ENCODE results near the gene UAP1L1.

Gene UAP1L1

DNA sequence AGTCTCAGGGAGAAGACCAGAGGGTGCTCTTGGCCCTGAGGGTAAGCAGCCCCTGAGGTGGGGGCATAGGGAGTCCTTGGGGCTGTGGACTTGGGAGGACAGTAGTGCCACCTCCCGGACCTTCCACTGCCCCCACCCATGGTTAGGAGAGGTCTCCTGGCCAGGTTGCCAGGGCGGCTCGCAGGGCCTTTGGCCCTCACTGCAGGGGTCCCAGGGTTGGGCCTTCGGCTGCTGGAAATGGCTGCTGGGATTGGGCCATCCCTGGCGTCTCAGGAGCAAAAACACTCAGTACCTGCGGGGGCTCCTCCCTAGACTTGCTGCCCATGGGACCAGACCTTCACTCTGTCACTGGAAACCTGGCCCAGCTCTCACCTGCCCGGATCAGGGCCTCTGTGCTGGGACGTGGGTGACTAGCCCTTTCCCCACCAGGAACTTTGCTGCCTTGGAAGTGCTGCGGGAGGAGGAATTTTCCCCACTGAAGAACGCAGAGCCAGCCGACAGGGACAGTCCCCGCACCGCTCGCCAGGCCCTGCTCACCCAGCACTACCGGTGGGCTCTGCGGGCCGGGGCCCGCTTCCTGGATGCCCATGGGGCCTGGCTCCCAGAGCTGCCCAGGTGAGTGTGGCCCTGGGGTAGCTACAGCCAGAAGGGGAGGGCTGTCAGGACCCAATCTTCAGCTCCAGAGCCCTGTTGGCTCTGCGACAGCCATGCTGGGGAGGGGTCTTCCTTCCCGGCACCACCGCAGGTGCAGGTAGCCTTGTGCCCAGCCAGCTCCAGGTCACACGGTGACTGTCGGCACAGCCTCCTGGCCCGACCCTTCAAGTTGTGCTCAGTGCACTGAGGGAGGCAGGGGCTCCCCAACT is 3.2 kb downstream of the UAP1L1 start:
- Histone ChIP-seq H2AFZ (ENCODE audit: low read depth, low read length) (no peak overlapping the region), H3K4me3 (ENCODE audit: low read length) (no peak overlapping the region), H3K27me3 (ENCODE audit: insufficient read depth, low read length) (peaks cover 73% of the 10 kb centered on the region), H3K36me3 (ENCODE audit: insufficient read depth, low read length) (no peaks in the 10 kb centered on the region), H3K9me3 (ENCODE audit: low read length) (no peaks in the 10 kb centered on the region), H3K4me1 (ENCODE audit: insufficient read depth, low read length) (peaks cover 11% of the 10 kb centered on the region)

DNA sequence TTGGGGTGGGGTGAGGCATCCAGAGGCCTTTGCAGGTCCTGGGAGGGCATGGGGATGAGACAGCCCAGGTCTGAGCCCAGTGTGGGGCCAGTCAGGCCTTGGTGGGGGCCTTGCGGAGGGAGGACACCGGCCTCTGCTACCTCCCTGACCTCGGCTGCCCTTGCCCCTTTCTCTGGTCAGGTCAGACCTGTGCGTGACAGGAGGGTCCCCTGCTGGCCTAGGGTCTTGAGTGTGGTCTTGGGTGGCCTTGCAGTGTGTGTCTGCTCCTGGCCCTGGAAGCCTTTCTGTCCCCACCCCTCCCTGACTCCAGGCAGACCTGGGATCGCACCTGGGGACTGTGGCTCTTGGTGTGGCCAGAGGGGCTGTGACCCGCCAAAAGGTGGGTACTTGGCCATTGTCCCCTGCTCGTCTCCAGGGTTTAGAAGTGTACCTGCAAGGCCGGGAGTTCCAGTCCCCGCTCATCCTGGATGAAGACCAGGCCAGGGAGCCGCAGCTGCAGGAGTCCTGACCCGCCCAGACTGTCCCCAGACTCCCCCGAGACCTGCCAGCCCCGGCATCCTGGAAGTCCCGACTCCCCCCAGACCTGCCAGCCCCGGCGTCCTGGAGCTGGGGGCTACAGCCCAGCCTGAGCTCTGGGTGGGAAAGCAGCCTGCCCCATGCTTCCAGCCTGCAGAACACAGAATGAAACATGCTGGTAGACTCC is 5.1 kb downstream of the UAP1L1 start:
- peaks cover 61% of the 10 kb centered on the region for H3K27me3 ChIP-seq (ENCODE audit: insufficient read depth, low read length)
- peaks cover 18% of the 10 kb centered on the region for H3K4me1 ChIP-seq (ENCODE audit: insufficient read depth, low read length)
- H3K4me3 ChIP-seq (ENCODE audit: low read length) = no peak overlapping the region
- no peaks in the 10 kb centered on the region for H3K9me3 ChIP-seq (ENCODE audit: low read length)
- H2AFZ ChIP-seq (ENCODE audit: low read depth, low read length) = no peak overlapping the region
- no peaks in the 10 kb centered on the region for H3K36me3 ChIP-seq (ENCODE audit: insufficient read depth, low read length)

GRCh38 chr9:137082925-137083290 is 5.6 kb downstream of the UAP1L1 start:
- Histone ChIP-seq H3K9me3 (ENCODE audit: low read length) (no peaks in the 10 kb centered on the region), H3K27me3 (ENCODE audit: insufficient read depth, low read length) (peaks cover 56% of the 10 kb centered on the region)

DNA sequence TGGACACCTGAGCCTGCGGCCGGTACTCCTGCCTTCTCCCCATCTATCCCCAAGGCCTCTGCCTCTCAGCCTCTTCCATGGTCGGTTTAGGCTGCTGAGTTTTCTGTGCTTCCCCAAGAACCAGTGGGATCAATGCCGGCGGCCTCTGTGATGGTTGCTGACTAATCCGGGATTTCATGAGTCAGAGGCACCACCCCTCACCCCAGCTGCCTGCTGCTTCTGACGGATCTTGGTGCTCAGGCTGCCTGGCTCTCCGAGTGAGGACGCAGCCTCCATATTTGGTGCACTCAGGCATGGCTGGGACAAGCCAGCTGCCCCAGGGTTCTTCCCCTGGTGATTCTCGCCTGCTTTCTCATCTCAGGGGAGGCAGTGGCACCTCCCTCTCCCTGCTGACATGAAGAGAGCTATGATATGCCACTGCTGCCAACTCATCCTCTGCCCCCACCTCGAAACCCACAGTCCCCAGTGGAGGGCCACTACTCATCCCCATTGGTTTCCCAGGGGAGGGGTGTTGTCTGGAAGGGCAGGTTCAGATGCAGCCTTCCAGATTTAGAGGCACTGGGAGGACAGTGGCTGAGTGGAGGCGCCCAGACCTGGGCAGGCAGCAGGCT is 6.2 kb downstream of the UAP1L1 start:
- Histone ChIP-seq H2AFZ (ENCODE audit: low read depth, low read length) (no peak overlapping the region), H3K36me3 (ENCODE audit: insufficient read depth, low read length) (no peaks in the 10 kb centered on the region), H3K4me3 (ENCODE audit: low read length) (no peak overlapping the region), H3K9me3 (ENCODE audit: low read length) (no peaks in the 10 kb centered on the region), H3K27me3 (ENCODE audit: insufficient read depth, low read length) (peaks cover 50% of the 10 kb centered on the region), H3K4me1 (ENCODE audit: insufficient read depth, low read length) (peaks cover 20% of the 10 kb centered on the region)

More at GRCh38 chr9:137082925-137083290, 5.6 kb downstream of the UAP1L1 start:
- Histone ChIP-seq H3K4me3 (ENCODE audit: low read length) (no peak overlapping the region), H3K36me3 (ENCODE audit: insufficient read depth, low read length) (no peaks in the 10 kb centered on the region), H3K4me1 (ENCODE audit: insufficient read depth, low read length) (peaks cover 20% of the 10 kb centered on the region), H2AFZ (ENCODE audit: low read depth, low read length) (no peak overlapping the region)

DNA sequence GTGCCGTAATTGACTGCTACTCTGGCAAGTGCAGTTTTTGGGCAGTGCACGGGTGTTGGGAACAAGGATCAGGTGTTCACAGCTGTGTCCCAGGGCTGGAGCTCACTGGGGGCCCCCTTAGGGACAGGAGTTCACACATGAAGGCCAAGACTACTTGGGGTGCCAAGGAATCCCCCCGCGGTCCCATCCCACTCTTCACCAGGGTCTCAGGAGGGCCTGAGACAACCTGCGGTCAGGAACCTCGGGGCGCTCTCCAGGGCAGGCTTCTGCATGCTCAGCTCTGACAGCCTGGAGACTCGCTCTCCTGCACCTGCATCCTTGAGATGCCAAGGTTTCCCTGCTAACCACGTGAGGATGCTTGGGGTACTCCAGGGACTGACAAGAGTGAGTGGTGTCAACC is 7.2 kb downstream of the UAP1L1 start:
- peaks cover 20% of the 10 kb centered on the region for H3K4me1 ChIP-seq (ENCODE audit: insufficient read depth, low read length)
- no peak overlapping the region for H2AFZ ChIP-seq (ENCODE audit: low read depth, low read length)
- H3K36me3 ChIP-seq (ENCODE audit: insufficient read depth, low read length) = no peaks in the 10 kb centered on the region
- peaks cover 40% of the 10 kb centered on the region for H3K27me3 ChIP-seq (ENCODE audit: insufficient read depth, low read length)
- no peaks in the 10 kb centered on the region for H3K9me3 ChIP-seq (ENCODE audit: low read length)
- H3K4me3 ChIP-seq (ENCODE audit: low read length) = no peak overlapping the region

DNA sequence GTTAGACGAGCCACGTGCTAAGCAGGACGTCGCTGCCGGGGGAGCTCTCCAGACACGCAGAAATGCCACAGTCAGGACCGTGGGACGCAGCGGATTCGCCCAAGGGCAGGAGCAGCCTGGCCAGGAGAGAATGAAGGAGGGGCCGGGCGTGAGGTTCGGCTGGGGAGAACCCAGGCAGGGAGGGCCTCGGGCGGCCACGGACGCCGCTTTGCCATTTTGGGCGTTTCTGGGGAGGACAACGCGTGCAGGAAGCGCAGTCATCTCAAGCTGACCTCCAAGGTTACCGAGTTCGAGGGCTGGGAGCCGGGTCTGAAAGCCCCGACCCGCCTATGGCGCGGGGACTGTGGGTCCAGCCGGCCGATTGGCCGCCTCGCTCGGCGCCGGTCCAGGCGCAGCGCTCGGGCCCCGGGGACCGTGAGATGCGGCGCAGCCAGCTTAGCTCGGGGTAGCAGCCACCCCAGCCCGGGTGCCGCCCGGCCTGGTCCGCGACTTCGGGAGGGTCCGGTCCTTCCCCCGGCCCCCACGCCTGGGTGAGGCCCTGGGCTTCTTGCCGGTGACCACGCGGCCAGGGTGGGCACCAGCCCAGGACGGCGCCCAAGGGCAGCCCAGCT is 8.7 kb downstream of the UAP1L1 start:
- Histone ChIP-seq H3K4me1 (ENCODE audit: insufficient read depth, low read length) (peaks cover 20% of the 10 kb centered on the region), H3K27me3 (ENCODE audit: insufficient read depth, low read length) (peaks cover 26% of the 10 kb centered on the region), H3K36me3 (ENCODE audit: insufficient read depth, low read length) (peaks cover 9% of the 10 kb centered on the region), H3K9me3 (ENCODE audit: low read length) (no peaks in the 10 kb centered on the region), H3K4me3 (ENCODE audit: low read length) (peak overlapping the region; percentile 72), H2AFZ (ENCODE audit: low read depth, low read length) (peak overlapping the region; percentile 16)

DNA sequence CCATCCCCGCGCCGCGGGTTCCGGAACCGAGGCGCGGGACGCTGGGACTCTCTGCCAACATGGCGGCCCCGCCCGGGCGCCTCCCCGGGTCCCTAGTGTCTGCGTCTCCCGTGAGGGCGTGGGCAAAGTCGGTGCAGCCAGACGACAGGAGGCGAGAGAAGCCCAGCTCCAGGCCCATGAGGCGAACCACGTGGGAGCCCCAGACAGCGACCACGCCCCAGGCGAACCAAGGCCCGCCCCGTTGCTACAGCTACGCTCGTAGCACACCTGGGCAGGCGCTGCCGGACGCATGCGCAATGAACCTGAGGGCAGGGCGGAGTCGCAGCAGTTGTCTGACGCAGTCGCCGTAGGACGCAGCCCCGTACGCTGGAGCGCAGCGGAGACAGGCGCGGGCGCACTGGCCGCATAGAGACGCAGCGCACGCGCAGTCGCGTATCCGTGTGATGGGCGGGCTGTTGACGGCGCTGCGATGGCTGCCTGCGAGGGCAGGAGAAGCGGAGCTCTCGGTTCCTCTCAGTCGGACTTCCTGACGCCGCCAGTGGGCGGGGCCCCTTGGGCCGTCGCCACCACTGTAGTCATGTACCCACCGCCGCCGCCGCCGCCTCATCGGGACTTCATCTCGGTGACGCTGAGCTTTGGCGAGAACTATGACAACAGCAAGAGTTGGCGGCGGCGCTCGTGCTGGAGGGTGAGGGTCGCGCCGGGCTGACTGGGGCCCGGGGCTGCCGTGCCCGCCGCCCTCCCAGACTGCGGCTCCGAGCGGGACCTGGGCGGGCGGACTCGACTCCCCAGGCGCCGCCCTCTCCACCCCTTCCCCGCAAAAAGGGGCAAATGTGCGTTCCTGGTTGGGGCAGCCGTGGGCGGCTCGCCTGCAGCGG is 9.5 kb downstream of the UAP1L1 start, which contains the start of gene MAN1B1:
TSS of gene MAN1B1 (plus strand) at position 455 of the 878 bp plus-strand sequence. CDS start at position 470, 15 bp downstream.
- Histone ChIP-seq H2AFZ (ENCODE audit: low read depth, low read length) (peak within 1 kb of the TSS; percentile 79), H3K27me3 (ENCODE audit: insufficient read depth, low read length) (peaks cover 21% of the 10 kb centered on the region), H3K4me1 (ENCODE audit: insufficient read depth, low read length) (peaks cover 20% of the 10 kb centered on the region), H3K36me3 (ENCODE audit: insufficient read depth, low read length) (peaks cover 9% of the 10 kb centered on the region), H3K4me3 (ENCODE audit: low read length) (peak within 1 kb of the TSS; percentile 72), H3K9me3 (ENCODE audit: low read length) (no peaks in the 10 kb centered on the region)

- Histone ChIP-seq H3K36me3 (ENCODE audit: insufficient read depth, low read length) (peaks cover 9% of the 10 kb centered on the region), H2AFZ (ENCODE audit: low read depth, low read length) (peak overlapping the region; percentile 79)
Observed at GRCh38 chr9:137087409-137087925, 10.2 kb downstream of the UAP1L1 start.

DNA sequence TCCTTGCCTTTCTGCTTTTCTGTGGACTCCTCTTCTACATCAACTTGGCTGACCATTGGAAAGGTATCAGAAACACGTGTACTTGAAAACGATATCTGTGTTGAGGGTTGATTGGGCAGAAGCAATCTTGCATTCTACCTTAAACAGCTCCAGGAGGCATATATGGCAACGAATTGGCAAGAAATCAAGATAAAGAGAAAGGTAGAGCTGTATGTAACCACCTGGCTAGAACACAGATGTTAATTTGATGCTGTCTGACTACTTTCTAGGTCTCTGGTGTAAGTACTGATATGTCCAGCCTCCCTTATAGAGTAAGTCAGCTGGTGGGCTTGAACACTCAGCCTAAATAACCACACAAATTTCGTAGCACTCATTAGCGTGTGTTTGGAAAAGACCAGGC is 10.8 kb downstream of the UAP1L1 start:
- Histone ChIP-seq H3K9me3 (ENCODE audit: low read length) (no peaks in the 10 kb centered on the region), H3K27me3 (ENCODE audit: insufficient read depth, low read length) (peaks cover 8% of the 10 kb centered on the region), H3K4me3 (ENCODE audit: low read length) (peak overlapping the region; percentile 72), H2AFZ (ENCODE audit: low read depth, low read length) (no peak overlapping the region), H3K36me3 (ENCODE audit: insufficient read depth, low read length) (peaks cover 11% of the 10 kb centered on the region), H3K4me1 (ENCODE audit: insufficient read depth, low read length) (peaks cover 20% of the 10 kb centered on the region)

More at GRCh38 chr9:137087409-137087925, 10.2 kb downstream of the UAP1L1 start:
- Histone ChIP-seq H3K9me3 (ENCODE audit: low read length) (no peaks in the 10 kb centered on the region), H3K4me1 (ENCODE audit: insufficient read depth, low read length) (peaks cover 20% of the 10 kb centered on the region), H3K4me3 (ENCODE audit: low read length) (peak overlapping the region; percentile 72), H3K27me3 (ENCODE audit: insufficient read depth, low read length) (peaks cover 14% of the 10 kb centered on the region)

DNA sequence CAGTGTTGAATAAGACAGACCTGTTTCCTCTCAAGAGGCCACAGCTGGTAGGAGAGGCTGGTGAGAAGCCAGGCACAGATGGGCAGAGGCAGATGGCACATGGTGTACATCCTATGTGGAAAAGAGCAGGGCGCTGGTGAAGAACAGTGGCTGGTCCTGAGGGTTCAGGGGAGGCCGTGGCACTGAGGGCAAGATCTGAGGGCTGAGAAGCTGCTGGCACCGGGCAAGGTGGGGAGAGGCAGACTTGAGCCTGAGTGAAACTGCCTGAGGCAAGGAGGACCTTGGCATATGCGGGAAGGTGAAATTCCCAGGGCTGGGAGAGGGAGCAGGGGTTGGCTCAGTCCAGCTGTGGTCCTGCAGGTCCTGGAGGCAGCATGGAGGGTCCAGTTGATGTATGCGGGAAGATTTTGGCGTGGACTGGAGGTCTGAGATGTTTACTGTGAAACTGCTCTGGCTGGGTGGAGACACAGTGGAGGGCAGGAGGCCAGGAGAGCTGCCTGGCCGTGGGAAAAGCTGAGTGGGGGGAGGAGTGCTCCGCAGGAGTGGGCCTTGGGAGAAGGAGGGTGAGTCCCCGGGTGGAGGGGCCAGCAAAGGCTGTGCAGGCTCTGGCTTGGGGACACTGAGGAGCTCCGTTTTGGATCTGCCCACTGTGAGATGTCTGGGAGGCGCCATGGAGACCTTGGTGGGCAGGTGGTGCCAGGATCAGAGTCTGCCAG is 12.1 kb downstream of the UAP1L1 start:
- peaks cover 15% of the 10 kb centered on the region for H3K4me1 ChIP-seq (ENCODE audit: insufficient read depth, low read length)
- H3K27me3 ChIP-seq (ENCODE audit: insufficient read depth, low read length) = no peaks in the 10 kb centered on the region
- H3K36me3 ChIP-seq (ENCODE audit: insufficient read depth, low read length) = peaks cover 11% of the 10 kb centered on the region
- H3K4me3 ChIP-seq (ENCODE audit: low read length) = no peak overlapping the region
- H2AFZ ChIP-seq (ENCODE audit: low read depth, low read length) = no peak overlapping the region
- no peaks in the 10 kb centered on the region for H3K9me3 ChIP-seq (ENCODE audit: low read length)

GRCh38 chr9:137095664-137096517 is 18.6 kb downstream of the UAP1L1 start:
- peaks cover 48% of the 10 kb centered on the region for H3K36me3 ChIP-seq (ENCODE audit: insufficient read depth, low read length)
- no peaks in the 10 kb centered on the region for H3K4me1 ChIP-seq (ENCODE audit: insufficient read depth, low read length)
- no peaks in the 10 kb centered on the region for H3K27me3 ChIP-seq (ENCODE audit: insufficient read depth, low read length)
- H3K9me3 ChIP-seq (ENCODE audit: low read length) = no peaks in the 10 kb centered on the region
- no peak overlapping the region for H2AFZ ChIP-seq (ENCODE audit: low read depth, low read length)
- H3K4me3 ChIP-seq (ENCODE audit: low read length) = no peak overlapping the region

Measured in neuron (in vitro differentiated cells).